ENCODE measurements around the gene TMEM232.
"Not testable (repeated sequence)": the region's sequence is repeated elsewhere in the genome, so short reads cannot be mapped to it uniquely, and the experiment has no call there.

The TMEM232 gene

GRCh38 chr5:110726249-110727024, at the start of gene TMEM232:
Gene TMEM232 (minus strand): TSS chr5:110726671. CDS start chr5:110667352, 59,319 bp downstream.
- DNase-seq (ENCODE audit: low spot score), result peak; percentile 82

- DNase-seq (ENCODE audit: low spot score), result no peak
Measured at GRCh38 chr5:110770286-110770685, 43.8 kb upstream of the TMEM232 start.

DNA sequence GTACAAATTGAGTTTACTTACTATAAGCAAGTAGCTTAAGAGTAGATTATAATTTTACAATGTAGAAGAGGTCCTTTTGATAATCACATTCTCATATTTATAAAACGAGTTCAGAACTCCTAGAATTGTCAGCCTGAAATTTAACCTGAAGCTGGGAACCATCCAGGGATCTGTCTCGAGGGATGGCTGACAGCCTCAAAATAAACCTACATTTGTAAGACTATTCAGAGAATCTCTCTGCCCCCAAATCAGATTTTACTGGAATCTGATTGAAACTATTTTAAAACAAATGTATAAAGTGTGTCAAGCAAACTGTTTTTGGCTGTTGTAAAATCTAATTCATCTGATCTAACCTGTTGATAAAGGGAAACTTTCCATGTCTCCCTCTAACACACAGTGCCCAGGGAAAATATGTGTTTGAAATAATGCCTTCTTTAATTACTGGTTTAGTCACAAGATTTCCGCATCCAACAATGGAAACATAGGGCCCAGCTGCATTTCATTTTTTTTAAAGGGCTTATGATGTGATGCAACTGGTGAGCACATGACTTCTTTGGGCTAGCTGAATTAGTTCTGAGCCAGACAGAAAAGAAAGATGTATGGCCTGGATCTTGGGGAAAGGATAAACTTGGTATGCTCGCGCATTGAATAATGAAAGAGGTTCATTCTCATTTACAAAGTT, 42.7 kb upstream of the TMEM232 start:
- no peak for DNase-seq (ENCODE audit: low spot score)

DNA sequence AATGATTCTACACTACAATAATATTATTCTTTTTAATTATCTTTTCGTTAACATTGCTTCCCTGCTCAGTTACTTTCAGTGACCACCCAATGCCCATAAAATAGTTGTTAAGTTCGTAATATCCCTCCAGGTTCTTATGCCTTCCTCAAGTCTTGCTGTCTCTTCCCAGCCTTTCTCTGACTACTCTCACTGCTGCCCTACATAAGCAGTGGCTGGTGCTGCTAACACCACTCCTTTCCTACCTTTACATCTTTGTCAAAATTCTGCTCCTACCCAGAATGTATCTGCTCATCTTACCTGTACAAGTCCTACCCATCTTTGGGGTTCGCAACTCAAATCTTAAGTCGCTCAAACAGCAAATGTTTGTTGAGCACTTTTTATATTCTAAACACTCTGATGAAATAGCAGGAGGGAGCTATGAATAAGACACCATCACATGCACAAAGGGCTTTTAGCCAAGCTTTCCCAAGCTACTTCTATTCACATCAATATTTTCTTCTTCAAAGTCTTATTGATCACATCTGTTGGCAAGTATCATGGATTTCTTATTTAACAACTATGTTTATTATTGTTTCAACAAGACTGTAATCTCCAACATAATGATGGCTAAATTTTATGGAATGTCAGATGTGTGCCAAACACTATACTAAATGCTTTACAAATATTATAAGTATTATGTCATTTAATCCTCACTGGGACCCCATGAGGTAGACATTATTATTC, 41.8 kb upstream of the TMEM232 start:
- DNase-seq (ENCODE audit: low spot score), result no peak

- DNase-seq (ENCODE audit: low spot score), result no peak
Measured at GRCh38 chr5:110760158-110760557, 33.7 kb upstream of the TMEM232 start.

GRCh38 chr5:110757118-110757729, 30.8 kb upstream of the TMEM232 start:
- DNase-seq (ENCODE audit: low spot score), result peak; percentile 66

GRCh38 chr5:110754181-110754580, 27.7 kb upstream of the TMEM232 start:
- no peak for DNase-seq (ENCODE audit: low spot score)

- DNase-seq (ENCODE audit: low spot score), result peak; percentile 27
Measured at GRCh38 chr5:110753600-110753999, 27.1 kb upstream of the TMEM232 start.

- no peak for DNase-seq (ENCODE audit: low spot score)
Measured at GRCh38 chr5:110752953-110753352, 26.5 kb upstream of the TMEM232 start.

DNA sequence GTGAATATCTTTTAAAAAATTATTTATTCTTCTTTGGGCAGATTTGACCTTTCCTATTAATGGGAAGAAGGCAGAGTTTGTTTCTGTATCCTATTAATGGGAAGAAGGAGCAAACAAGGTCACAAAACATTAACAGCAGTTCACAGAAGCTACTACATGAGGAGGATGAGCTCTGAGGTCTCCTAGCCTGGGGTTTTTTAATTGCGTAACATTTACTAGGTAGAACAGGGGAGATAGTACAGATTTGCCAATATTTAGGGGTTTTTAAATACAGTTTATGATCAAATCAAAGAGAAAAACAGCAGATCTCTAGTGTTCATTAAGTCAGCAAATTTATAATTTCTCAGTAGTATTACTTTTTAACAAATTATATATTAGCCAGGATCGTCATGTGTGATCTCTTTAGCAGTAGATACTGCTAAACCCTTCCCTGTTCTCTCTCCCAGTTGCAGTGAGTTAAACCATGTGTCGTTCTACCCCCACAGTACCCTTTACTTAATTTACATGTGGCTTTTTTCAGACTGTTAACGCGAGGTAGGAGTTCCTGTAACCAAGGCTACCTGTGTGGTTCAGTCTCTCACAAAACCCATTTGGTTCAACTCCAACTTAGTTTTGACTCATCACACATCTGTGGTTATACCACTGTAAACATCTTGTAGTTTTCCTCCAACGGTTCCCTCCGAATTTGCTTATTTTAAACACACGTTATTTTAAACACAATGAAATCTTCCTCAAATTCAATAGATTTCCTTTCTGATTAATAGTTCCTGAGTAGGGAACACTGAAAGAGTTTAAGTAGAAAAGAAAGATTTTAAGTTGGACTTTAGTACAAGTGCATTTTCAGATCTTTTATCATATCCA, 25.7 kb upstream of the TMEM232 start:
- DNase-seq (ENCODE audit: low spot score), result peak; percentile 73

DNA sequence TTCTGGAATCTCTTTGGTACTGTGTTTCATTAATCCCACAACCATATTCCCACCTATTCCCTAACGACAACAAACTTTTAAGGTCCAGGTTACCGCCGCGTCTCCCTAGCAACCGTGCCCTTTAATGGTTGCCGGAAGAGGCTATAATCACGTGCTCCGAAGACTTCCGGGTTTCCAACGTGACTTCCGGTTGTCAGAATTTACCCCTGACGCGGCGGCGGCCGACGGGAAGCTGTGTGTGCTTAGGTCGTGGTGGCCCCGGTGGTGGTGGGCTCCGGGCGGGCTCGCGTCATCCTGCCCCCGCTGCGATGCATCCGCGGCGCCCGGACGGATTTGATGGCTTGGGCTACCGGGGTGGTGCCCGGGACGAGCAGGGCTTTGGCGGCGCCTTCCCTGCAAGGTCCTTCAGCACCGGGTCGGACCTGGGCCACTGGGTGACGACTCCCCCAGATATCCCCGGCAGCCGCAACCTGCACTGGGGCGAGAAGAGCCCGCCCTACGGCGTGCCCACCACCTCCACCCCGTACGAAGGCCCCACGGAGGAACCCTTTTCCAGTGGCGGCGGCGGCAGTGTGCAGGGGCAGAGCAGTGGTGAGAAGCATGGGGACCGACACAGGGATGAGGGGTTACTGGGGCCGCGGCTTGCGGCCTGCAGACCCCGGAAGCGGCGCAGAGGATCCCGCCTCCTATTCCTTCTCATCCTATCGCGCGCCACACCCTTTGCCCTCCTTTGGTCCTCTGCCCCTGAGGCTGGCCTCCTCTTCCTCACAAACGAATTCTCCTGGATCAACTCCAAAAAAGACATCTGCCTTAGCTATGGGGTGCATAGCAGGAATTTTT, 12.6 kb upstream of the TMEM232 start, which contains the start of gene SLC25A46:
SLC25A46 (plus strand) TSS at position 196 of the 840 bp plus-strand sequence; CDS start at position 309, 113 bp downstream.
- DNase-seq (ENCODE audit: low spot score), result peak; percentile 90

GRCh38 chr5:110738503-110738811, 12.0 kb upstream of the TMEM232 start:
- no peak for DNase-seq (ENCODE audit: low spot score)

- DNase-seq (ENCODE audit: low spot score), result no peak
Measured at GRCh38 chr5:110736753-110737152, 10.3 kb upstream of the TMEM232 start.

DNA sequence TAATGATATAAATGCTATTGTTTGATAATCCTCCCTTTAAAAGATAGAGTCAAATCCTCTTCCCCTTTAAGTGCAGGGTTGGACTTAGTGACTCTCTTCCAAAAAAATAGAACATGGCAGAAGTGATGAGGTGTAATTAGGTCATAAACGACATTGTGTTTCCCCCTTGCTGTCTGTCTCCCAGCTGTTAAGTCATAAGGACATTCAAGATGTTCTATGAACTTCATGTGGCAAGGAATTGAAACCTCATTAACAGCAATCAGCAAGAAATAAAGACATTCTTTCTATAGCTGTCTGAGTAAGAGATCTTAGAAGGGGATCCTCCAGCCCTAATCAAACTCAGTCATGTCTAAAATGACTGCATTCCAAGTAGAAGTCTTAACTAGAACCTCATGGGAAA, 9.1 kb upstream of the TMEM232 start:
- DNase-seq (ENCODE audit: low spot score), result no peak

DNA sequence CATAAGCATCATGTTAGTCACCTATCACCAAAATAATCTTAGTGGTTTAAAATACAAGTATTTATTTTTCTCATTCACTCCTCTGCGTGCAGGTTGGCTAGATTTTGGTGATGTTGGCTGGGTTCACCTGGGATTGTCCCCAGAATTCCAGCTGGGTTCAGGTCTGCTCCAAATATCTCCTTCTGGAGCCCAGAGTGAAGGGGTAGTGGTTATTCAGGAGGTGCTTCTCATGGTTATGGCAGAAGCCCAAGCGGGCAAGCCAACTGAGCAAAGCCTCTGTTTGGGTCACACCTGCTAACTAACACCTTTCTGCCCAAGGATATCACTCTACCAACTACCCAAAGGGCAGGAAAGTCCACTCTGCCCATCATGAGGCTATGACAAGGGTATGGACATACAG, 7.6 kb upstream of the TMEM232 start:
- DNase-seq (ENCODE audit: low spot score), result no peak

- DNase-seq (ENCODE audit: low spot score), result not testable (repeated sequence)
Measured at GRCh38 chr5:110731499-110731898, 5.0 kb upstream of the TMEM232 start.

DNA sequence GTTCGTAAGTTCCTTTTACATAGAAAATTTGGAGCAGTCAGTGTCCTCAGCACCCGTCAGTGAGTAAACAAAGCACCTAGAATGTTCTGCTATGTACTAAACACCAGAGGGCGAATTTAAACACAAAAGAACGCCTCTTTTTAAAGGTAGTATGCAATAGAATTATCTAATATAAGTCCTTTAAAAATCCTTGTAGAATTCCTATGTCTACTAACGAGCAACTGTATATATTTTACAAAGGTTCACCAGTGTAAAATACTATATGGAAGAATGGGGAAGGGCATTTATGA, 499 bp upstream of the TMEM232 start:
- peak; percentile 27 for DNase-seq (ENCODE audit: low spot score)

- no peak for DNase-seq (ENCODE audit: low spot score)
Measured at GRCh38 chr5:110718311-110718710, 8.2 kb downstream of the TMEM232 start.

GRCh38 chr5:110716247-110717245, 9.9 kb downstream of the TMEM232 start:
- DNase-seq (ENCODE audit: low spot score), result no peak
